GM23248 (cell line): Measurements from ENCODE around the gene IFT74. TPM values are rescaled to one million over a fixed set of nuclear protein-coding genes. Genes with fewer than 3 reads are reported as not detected.

Source experiments
- DNase-seq: peaks from one replicate; pipeline ENCODE4 v3.0.0-alpha.2; 2015
- H2AFZ ChIP-seq: fragments of 200-600 bp; sonication (generic); 2 replicates; pipeline ENCODE4 v1.6.1; 2016; ENCODE audit warnings: antibody characterized with exemption
- H3F3A ChIP-seq: fragments of 200-600 bp; sonication (generic); 2 replicates; pipeline ENCODE4 v1.6.1; 2016; ENCODE audit warnings: mild to moderate bottlenecking, antibody characterized with exemption, mixed run types; ENCODE audit not compliant: insufficient read depth
- H3K27ac ChIP-seq: fragments of 200-600 bp; sonication (generic); 2 replicates; pipeline ENCODE4 v1.5.1; 2016; ENCODE audit warnings: mild to moderate bottlenecking
- H3K27me3 ChIP-seq: fragments of 200-600 bp; sonication (generic); replicated peaks from 2 replicates; pipeline ENCODE4 v1.6.1; 2016; ENCODE audit warnings: mild to moderate bottlenecking; ENCODE audit not compliant: insufficient read depth
- H3K36me3 ChIP-seq: fragments of 200-600 bp; sonication (generic); 2 replicates; pipeline ENCODE4 v1.6.1; 2016; ENCODE audit warnings: low read depth, mild to moderate bottlenecking
- H3K4me1 ChIP-seq: fragments of 200-600 bp; sonication (generic); 2 replicates; pipeline ENCODE4 v1.6.1; 2016; ENCODE audit warnings: mild to moderate bottlenecking; ENCODE audit not compliant: insufficient read depth
- H3K4me2 ChIP-seq: fragments of 200-600 bp; sonication (generic); one replicate; pipeline ENCODE4 v1.6.1; 2016; ENCODE audit warnings: mild to moderate bottlenecking; ENCODE audit not compliant: unreplicated experiment
- H3K4me3 ChIP-seq: fragments of 200-600 bp; sonication (generic); 2 replicates; pipeline ENCODE4 v1.5.1; 2016; ENCODE audit warnings: mild to moderate bottlenecking
- H3K79me2 ChIP-seq: fragments of 200-600 bp; sonication (generic); 2 replicates; pipeline ENCODE4 v1.6.1; 2016; ENCODE audit warnings: mild to moderate bottlenecking; ENCODE audit not compliant: insufficient read depth
- H3K9ac ChIP-seq: fragments of 200-600 bp; sonication (generic); 2 replicates; pipeline ENCODE4 v1.6.1; 2016; ENCODE audit warnings: mild to moderate bottlenecking
- H3K9me2 ChIP-seq: fragments of 200-600 bp; sonication (generic); 2 replicates; pipeline ENCODE4 v1.6.1; 2016; ENCODE audit warnings: mixed run types, mild to moderate bottlenecking, moderate library complexity; ENCODE audit not compliant: insufficient read depth
- H3K9me3 ChIP-seq: fragments of 200-600 bp; sonication (generic); one replicate; pipeline ENCODE4 v1.6.1; 2017; ENCODE audit warnings: low read depth
- H4K20me1 ChIP-seq: fragments of 200-600 bp; sonication (generic); 2 replicates; pipeline ENCODE4 v1.6.0; 2016; ENCODE audit not compliant: insufficient read depth
- EZH2 ChIP-seq: fragments of 200-600 bp; sonication (generic); IDR thresholded peaks from 2 replicates; pipeline ENCODE4 v1.6.1; 2018; ENCODE audit warnings: antibody characterized with exemption, mild to moderate bottlenecking; ENCODE audit not compliant: insufficient read depth, poor library complexity, severe bottlenecking
- EZH2phosphoT487 ChIP-seq: fragments of 200-600 bp; sonication (generic); IDR thresholded peaks from 2 replicates; pipeline ENCODE4 v1.6.1; 2018; ENCODE audit warnings: antibody characterized with exemption, moderate library complexity, mild to moderate bottlenecking, low read depth; ENCODE audit not compliant: insufficient read depth
- WGBS, 2 experiments: methylation state at CpG; one replicate each; pipeline ENCODE4 v1.1.6; 2015 to 2017; ENCODE audit warnings: low lambda C conversion rate in 2 of 2, low coverage in 1 of 2; ENCODE audit errors: missing lambda C conversion rate in 2 of 2; 5-methylcytosine and 5-hydroxymethylcytosine counted together
- in situ Hi-C: fragments of 300-500 bp; cut with MboI; formaldehyde crosslinking; loops from 2 replicates; pipeline ENCODE4 v1.15.0; 2020
- polyA plus RNA-seq: library from polyadenylated mRNA; unstranded; fragments of >200 nt; fragmentation: Nextera tagmentation; extraction: Ambion mirVana; gene quantifications from 2 replicates; pipeline ENCODE4 v1.2.1, GENCODE V29; 2016
- total RNA-seq: library from RNA; depleted of rRNA; stranded (reverse); fragments of >200 nt; shearing (Covaris generic); gene quantifications from 2 replicates; pipeline ENCODE4 v1.2.3, GENCODE V29; 2014; rRNA removed

The IFT74 gene
- total RNA-seq (9.6 and 10.1 TPM in 2 replicates), polyA plus RNA-seq (18.4 and 20.9 TPM in 2 replicates)

DNA sequence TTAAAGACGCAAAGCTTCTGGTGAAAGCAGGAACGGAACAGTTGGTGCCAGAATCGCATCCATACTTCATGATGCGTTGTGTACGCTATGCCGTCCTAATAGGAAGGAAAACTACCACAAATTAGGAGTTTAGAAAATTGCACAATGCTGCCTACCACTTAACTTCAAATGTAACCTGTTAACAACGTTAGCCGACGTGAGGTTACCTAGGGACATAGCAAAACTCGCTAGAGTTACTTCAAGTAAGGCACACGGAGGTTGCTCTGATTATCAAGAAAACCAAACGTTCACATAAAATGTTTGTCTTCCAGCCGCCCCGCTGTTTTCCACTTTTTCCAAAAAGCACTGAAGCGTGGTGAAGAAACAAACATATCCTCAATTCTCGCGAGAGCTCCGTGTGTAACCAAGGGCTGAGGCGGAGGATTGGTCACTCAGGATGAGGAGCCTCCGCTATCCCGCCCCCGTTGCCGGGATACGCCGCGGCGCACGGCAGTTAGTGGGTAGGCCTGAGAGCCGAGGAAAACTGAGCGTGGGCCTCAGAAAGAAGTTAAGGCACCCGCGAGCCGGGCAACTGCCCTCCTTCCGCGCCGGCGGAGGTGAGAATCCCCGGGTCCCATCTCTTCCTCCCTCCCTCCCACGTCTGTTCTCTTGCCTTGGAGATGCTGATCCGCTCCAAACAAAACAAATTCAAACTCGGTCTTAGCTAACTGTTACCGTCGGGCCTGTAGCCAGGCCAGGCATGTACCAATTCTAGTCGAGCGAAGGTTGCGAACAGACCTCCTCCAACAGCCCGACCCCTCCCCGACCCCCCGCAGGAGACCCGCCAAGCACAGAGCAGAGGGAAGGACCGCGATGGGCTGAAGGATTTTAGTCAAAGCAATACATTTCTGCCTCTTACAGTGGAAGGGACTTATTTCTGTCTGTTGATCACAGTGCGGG lies at the start of gene IFT74:
Gene IFT74, plus strand, starts transcription at position 492 of the 939 bp plus-strand sequence. CDS start 5,556 bp downstream, outside the sequence.
- H3K4me3 ChIP-seq, result peak within 1 kb of the TSS; percentile 88
- peak; percentile 100 for DNase-seq

DNA sequence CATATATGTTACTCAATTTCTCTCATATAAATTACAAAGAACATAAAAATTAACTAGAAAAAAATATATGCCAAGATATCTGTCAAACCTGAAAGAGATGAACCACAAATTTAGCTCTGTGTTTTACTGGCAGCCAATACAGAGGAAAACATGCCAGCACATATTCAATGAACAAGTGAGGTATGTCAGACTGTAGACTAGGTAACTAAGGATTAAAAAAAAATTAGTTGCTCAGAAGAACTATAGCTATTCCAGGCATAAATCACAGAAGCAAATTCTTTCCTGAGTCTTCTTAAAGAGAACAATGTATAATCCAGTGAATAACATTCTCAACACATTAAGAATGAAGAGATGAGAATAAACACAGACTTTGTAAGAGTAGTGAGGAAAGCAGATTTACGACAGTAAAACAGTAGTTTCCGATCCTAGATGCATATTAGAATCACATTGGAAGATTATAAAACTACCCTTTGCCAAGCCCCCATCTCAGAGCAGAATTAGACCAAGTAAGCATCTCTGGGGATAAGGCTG lies 43.0 kb upstream of the IFT74 start:
- Histone ChIP-seq H3K4me2 (no peak overlapping the region), H3K4me3 (no peak overlapping the region), H3K79me2 (no peaks in the 10 kb centered on the region), H3K9me2 (no peaks in the 10 kb centered on the region), H3K9me3 (no peaks in the 10 kb centered on the region), H3K27ac (no peak overlapping the region), H3K27me3 (no peaks in the 10 kb centered on the region), H3K4me1 (no peaks in the 10 kb centered on the region), H3K36me3 (peaks cover 49% of the 10 kb centered on the region), H3F3A (no peaks in the 10 kb centered on the region), H4K20me1 (no peaks in the 10 kb centered on the region), H2AFZ (no peak overlapping the region), H3K9ac (no peak overlapping the region)
- WGBS, 2 experiments, result 69 to 76% methylated on average over 2 of the region's 2 CpGs
- TF ChIP-seq EZH2, result no peak
- TF ChIP-seq EZH2phosphoT487, result no peak
- no peak for DNase-seq
- in situ Hi-C loops, result no loop called here

More for the DNA sequence above, at the start of gene IFT74:
- peaks cover 23% of the 10 kb centered on the region for H3K79me2 ChIP-seq
- in situ Hi-C loops, result no loop called here
- H3K9ac ChIP-seq, result peak within 1 kb of the TSS; percentile 93
- peaks cover 12% of the 10 kb centered on the region; the same call in 1 of the 2 replicates for H3F3A ChIP-seq
- H3K9me2 ChIP-seq, result no peaks in the 10 kb centered on the region
- H3K9me3 ChIP-seq, result no peaks in the 10 kb centered on the region
- H2AFZ ChIP-seq, result peak within 1 kb of the TSS; percentile 95
- H3K4me1 ChIP-seq, result peaks cover 11% of the 10 kb centered on the region; the same call in 1 of the 2 replicates
- TF ChIP-seq EZH2, result no peak
- no peak for TF ChIP-seq EZH2phosphoT487
- WGBS, 2 experiments, result 2 to 4% methylated on average over 43 to 53 of the region's 53 CpGs
- no peaks in the 10 kb centered on the region for H4K20me1 ChIP-seq
- H3K4me2 ChIP-seq, result peak within 1 kb of the TSS; percentile 82
- peak within 1 kb of the TSS; percentile 92 for H3K27ac ChIP-seq
- no peaks in the 10 kb centered on the region for H3K27me3 ChIP-seq
- H3K36me3 ChIP-seq, result no peaks in the 10 kb centered on the region

DNA sequence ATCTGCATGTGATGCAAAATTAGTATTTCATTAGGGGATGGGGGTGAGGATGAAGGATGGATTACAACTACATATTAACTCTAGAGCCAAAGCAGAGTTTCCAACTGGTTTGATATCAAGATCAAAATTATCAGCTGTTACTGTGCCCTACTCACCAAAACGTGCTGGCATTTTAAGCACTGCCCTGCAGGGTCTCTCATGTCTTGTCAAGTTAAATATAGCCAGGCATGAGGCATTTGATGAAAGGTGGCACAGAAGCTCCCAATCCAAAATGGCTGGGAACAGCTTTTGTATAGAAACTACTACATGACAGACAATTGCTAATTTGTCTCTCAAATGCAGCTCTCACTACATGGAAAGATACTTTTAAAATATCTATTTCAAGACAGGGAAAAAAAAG lies 36.5 kb upstream of the IFT74 start:
- H3K36me3 ChIP-seq, result peaks cover 74% of the 10 kb centered on the region
- DNase-seq, result no peak
- no peaks in the 10 kb centered on the region for H3K9me2 ChIP-seq
- TF ChIP-seq EZH2 (no peak), EZH2phosphoT487 (no peak)
- no peak overlapping the region for H3K4me2 ChIP-seq
- no peaks in the 10 kb centered on the region for H3K27me3 ChIP-seq
- H3K9ac ChIP-seq, result no peak overlapping the region
- in situ Hi-C loops, result no loop called here
- no peaks in the 10 kb centered on the region for H3K79me2 ChIP-seq
- H3K9me3 ChIP-seq, result no peaks in the 10 kb centered on the region
- 90 to 96% methylated on average over 1 of the region's 1 CpG for WGBS, 2 experiments
- H3K27ac ChIP-seq, result no peak overlapping the region
- H3F3A ChIP-seq, result peaks cover 4% of the 10 kb centered on the region; the same call in 1 of the 2 replicates
- H3K4me3 ChIP-seq, result no peak overlapping the region
- H4K20me1 ChIP-seq, result no peaks in the 10 kb centered on the region
- no peak overlapping the region for H2AFZ ChIP-seq
- no peaks in the 10 kb centered on the region for H3K4me1 ChIP-seq

- Histone ChIP-seq H4K20me1 (no peaks in the 10 kb centered on the region), H3K36me3 (peaks cover 55% of the 10 kb centered on the region), H3K27ac (no peak overlapping the region), H3K9me3 (no peaks in the 10 kb centered on the region), H3K79me2 (peaks cover 22% of the 10 kb centered on the region), H3K9ac (no peak overlapping the region), H3K9me2 (no peaks in the 10 kb centered on the region), H2AFZ (no peak overlapping the region), H3K4me3 (no peak overlapping the region), H3K4me1 (no peaks in the 10 kb centered on the region), H3K27me3 (no peaks in the 10 kb centered on the region), H3F3A (no peaks in the 10 kb centered on the region; the same call in 1 of the 2 replicates), H3K4me2 (no peak overlapping the region)
- 97 to 100% methylated on average over 4 of the region's 4 CpGs for WGBS, 2 experiments
- in situ Hi-C loops, result no loop called here
- no peak for DNase-seq
- TF ChIP-seq EZH2phosphoT487, result no peak
- no peak for TF ChIP-seq EZH2
Observed at GRCh38 chr9:26925609-26926008, 30.6 kb upstream of the IFT74 start.
